Measurements from ENCODE around the gene NRIP2. TPM values are rescaled to one million over a fixed set of nuclear protein-coding genes. Genes with fewer than 3 reads are reported as not detected.

The NRIP2 gene
- total RNA-seq, 4 donors from 2014 or later: 6.6 to 33.1 (median 28.8) TPM

DNA sequence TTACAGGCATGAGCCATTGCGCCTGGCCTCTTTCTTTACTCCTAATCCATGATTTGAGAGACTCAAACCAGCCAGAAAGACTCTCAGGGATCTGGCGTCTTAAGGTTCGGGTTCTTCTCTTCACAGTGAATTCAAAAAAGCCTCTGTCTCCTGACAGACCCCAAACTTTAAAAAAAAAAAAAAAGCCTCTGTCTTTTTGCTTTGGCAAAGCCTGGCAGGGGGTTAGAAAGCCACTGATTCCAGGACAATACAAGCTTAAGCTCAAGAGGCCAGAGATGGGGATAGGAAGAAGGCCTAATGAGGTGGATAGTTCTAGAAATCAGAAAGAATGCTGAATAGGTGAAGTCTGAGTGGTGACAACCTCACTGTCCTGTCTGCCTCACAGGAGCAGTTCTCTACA, 8.8 kb downstream of the NRIP2 start:
- no peak for DNase-seq (ENCODE audit: low spot score in 2 of 2)
- peaks cover 8 to 100% (median 21%) of the 10 kb centered on the region in 3 donors for H3K36me3 ChIP-seq
- WGBS, 2 donors: 91 to 94% methylated on average over 3 of the region's 3 CpGs
- TF ChIP-seq EP300 (IDR thresholded peaks at IDR 0.05) (no peak), POLR2A (IDR thresholded peaks at IDR 0.05) (no peak)
- TF ChIP-seq, protein P1, sequence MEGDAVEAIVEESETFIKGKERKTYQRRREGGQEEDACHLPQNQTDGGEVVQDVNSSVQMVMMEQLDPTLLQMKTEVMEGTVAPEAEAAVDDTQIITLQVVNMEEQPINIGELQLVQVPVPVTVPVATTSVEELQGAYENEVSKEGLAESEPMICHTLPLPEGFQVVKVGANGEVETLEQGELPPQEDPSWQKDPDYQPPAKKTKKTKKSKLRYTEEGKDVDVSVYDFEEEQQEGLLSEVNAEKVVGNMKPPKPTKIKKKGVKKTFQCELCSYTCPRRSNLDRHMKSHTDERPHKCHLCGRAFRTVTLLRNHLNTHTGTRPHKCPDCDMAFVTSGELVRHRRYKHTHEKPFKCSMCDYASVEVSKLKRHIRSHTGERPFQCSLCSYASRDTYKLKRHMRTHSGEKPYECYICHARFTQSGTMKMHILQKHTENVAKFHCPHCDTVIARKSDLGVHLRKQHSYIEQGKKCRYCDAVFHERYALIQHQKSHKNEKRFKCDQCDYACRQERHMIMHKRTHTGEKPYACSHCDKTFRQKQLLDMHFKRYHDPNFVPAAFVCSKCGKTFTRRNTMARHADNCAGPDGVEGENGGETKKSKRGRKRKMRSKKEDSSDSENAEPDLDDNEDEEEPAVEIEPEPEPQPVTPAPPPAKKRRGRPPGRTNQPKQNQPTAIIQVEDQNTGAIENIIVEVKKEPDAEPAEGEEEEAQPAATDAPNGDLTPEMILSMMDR (IDR thresholded peaks at IDR 0.05): no peak
- no peaks in the 10 kb centered on the region for H3K27me3 ChIP-seq
- H3K27ac ChIP-seq: peak overlapping the region in 2 of 4 donors; percentile 58 to 73
- peaks cover 0 to 17% (median 0%) of the 10 kb centered on the region in 4 donors for H3K4me1 ChIP-seq
- H3K4me3 ChIP-seq: no peak overlapping the region
- no peaks in the 10 kb centered on the region for H3K9me3 ChIP-seq

DNA sequence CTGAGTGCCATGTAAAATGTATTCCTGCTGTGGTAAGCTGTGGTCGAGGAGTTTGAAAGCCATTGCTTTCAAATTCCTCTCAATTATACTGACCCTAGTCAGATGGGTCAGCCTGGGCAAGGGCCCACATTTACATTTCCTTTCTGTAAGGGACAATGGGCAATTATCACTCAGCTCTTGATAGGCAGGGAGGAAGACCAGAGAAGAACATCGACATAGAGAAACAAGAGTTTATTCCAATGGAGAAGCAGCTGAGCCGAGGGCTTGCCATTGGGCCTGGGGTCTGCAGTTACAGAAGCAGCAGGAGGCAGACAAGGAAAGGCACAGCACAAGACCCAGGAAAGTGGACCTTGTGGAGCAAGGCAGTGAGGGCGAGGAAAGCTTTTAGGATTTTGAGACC, 9.7 kb downstream of the NRIP2 start:
- no peaks in the 10 kb centered on the region for H3K9me3 ChIP-seq
- no peak for TF ChIP-seq POLR2A (IDR thresholded peaks at IDR 0.05)
- no peak for TF ChIP-seq EP300 (IDR thresholded peaks at IDR 0.05)
- TF ChIP-seq, protein P1 (IDR thresholded peaks at IDR 0.05): no peak
- H3K4me3 ChIP-seq: no peak overlapping the region
- WGBS, 2 donors: 58 to 63% methylated on average over 4 of the region's 4 CpGs
- H3K4me1 ChIP-seq: peaks cover 0 to 17% (median 0%) of the 10 kb centered on the region in 4 donors
- H3K27me3 ChIP-seq: no peaks in the 10 kb centered on the region
- peaks cover 8 to 100% (median 24%) of the 10 kb centered on the region in 3 donors for H3K36me3 ChIP-seq
- DNase-seq (ENCODE audit: low spot score in 2 of 2): no peak
- H3K27ac ChIP-seq: peak overlapping the region in 2 of 4 donors; percentile 58 to 73

DNA sequence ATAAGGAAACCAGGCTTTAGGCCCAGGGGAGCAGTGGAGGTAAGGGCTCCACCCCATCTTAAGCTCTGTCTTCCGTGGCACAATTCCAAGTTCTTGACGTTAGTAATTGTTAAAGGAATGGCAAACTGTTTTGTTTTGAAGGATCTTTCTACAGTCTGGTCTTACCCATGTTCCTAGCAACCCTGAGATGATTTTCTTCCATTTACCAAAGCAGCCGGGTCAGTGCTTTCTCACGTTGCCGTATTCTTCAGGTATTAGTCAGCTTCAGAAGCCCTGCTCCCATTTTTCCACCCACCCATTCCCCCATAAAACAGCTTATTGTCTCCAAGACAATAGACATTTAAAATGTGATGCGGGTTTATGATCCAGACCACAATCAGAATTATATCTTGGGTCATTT, 10.3 kb downstream of the NRIP2 start:
- H3K4me3 ChIP-seq: no peak overlapping the region
- TF ChIP-seq POLR2A (IDR thresholded peaks at IDR 0.05) (no peak), EP300 (IDR thresholded peaks at IDR 0.05) (no peak)
- TF ChIP-seq, protein P1 (IDR thresholded peaks at IDR 0.05): no peak
- H3K36me3 ChIP-seq: peaks cover 8 to 100% (median 24%) of the 10 kb centered on the region in 3 donors
- WGBS, 2 donors: 44 to 45% methylated on average over 6 of the region's 6 CpGs
- peak overlapping the region in 2 of 4 donors; percentile 58 to 73 for H3K27ac ChIP-seq
- H3K4me1 ChIP-seq: peaks cover 0 to 17% (median 0%) of the 10 kb centered on the region in 4 donors
- DNase-seq (ENCODE audit: low spot score in 2 of 2): no peak
- H3K27me3 ChIP-seq: no peaks in the 10 kb centered on the region
- H3K9me3 ChIP-seq: no peaks in the 10 kb centered on the region

DNA sequence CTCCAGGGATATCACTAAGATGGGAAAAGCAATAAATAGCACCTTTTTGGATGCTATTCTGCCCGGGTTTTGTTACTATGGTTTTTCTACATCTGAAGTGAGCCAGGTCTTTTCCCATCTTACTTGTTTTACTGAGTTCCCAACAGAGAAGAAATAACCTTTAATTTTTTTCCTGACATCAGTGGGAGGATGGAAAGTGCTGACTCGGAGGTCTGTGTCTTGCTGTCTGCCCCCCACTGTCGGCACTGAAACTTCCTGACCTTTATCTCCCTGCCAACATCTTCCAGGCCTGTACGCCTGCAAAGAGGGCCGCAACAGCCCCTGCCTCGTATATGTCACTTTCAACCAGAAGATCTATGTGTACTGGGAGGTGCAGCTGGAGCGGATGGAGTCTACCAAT, 11.4 kb downstream of the NRIP2 start:
- TF ChIP-seq POLR2A (IDR thresholded peaks at IDR 0.05) (no peak), EP300 (IDR thresholded peaks at IDR 0.05) (peak in 1 of 2 donors; percentile 14)
- TF ChIP-seq, protein P1 (IDR thresholded peaks at IDR 0.05): no peak
- Histone ChIP-seq H3K27me3 (no peaks in the 10 kb centered on the region), H3K27ac (peak overlapping the region in 2 of 4 donors; percentile 58 to 73), H3K9me3 (no peaks in the 10 kb centered on the region), H3K4me1 (peaks cover 0 to 17% (median 0%) of the 10 kb centered on the region in 4 donors), H3K4me3 (no peak overlapping the region), H3K36me3 (peaks cover 8 to 96% (median 26%) of the 10 kb centered on the region in 3 donors)
- DNase-seq (ENCODE audit: low spot score in 2 of 2): no peak
- 47 to 51% methylated on average over 7 of the region's 7 CpGs for WGBS, 2 donors

DNA sequence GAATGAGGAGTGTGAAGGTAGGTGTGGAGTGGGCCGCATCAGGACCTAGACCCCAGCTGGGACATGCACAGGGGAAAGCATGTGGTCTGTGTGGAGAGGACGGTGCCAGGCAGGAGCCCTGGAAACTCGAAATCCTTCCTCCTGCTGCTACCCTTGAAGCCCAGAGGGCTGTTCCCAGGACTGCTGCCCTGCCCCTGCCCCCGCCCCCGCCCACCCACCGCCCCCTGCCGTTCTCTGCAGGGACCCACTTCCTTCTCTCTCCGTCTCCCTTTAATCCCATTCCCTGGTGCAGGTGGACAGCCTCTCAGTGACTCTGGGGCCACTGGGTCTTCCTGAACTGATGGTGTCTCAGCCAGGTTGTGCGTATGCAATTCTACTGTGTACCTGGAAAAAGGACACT, 14.4 kb downstream of the NRIP2 start:
- DNase-seq (ENCODE audit: low spot score in 2 of 2): no peak
- 73 to 77% methylated on average over 9 of the region's 9 CpGs for WGBS, 2 donors
- H3K36me3 ChIP-seq: peaks cover 6 to 95% (median 24%) of the 10 kb centered on the region in 3 donors

More for the DNA sequence above, 14.4 kb downstream of the NRIP2 start:
- H3K27ac ChIP-seq: peak overlapping the region in 1 of 4 donors; percentile 10
- H3K4me1 ChIP-seq: peaks cover 0 to 18% (median 0%) of the 10 kb centered on the region in 4 donors
- TF ChIP-seq EP300 (IDR thresholded peaks at IDR 0.05) (no peak), POLR2A (IDR thresholded peaks at IDR 0.05) (no peak)
- TF ChIP-seq, protein P1 (IDR thresholded peaks at IDR 0.05): no peak
- no peaks in the 10 kb centered on the region for H3K27me3 ChIP-seq
- H3K4me3 ChIP-seq: no peak overlapping the region
- H3K9me3 ChIP-seq: no peaks in the 10 kb centered on the region

All from tibial nerve (tissue), 4 donors.